SU-DHL-6 (cell line): Measurements from ENCODE around the gene KRT73.

Source experiments
- EZH2phosphoT487 ChIP-seq: fragments of 200-600 bp; sonication (generic), shearing (Covaris generic); conservative IDR thresholded peaks from 2 replicates; pipeline ENCODE4 v1.6.1; 2018; ENCODE audit warnings: mild to moderate bottlenecking, antibody characterized with exemption, low read length, moderate library complexity, mixed read lengths
- TF ChIP-seq, protein P1 (sequence below): fragments of 200-600 bp; sonication (generic); IDR thresholded peaks from one replicate; pipeline ENCODE4 v1.5.1; 2017; ENCODE audit warnings: antibody characterized with exemption, mild to moderate bottlenecking, low read length, moderate library complexity; ENCODE audit not compliant: insufficient read depth, poor library complexity, severe bottlenecking

DNA sequence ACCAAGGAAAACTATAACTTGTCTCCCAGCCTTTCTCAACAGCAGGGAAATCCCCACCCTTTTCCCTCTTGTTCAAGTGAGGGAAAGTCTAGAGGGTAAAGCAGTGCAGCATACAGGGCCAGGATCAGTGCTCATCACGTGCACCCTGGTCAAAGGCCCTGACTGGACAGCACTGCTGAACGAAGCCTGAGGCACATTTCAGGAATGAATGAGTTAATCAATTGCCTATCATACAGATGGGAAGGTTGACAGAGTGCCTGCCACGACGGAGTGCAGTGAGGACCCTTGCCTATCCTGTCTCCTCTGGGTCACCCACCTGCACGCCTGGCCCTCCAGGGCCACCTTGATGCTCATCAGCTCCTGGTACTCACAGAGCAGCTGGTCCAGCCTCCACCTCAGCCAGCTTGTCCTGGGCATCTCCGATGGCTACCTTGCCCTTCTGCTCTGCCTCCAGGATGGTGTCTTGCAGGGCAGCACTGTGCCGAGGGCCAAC, 11.7 kb upstream of the KRT73 start:
- TF ChIP-seq, protein P1, sequence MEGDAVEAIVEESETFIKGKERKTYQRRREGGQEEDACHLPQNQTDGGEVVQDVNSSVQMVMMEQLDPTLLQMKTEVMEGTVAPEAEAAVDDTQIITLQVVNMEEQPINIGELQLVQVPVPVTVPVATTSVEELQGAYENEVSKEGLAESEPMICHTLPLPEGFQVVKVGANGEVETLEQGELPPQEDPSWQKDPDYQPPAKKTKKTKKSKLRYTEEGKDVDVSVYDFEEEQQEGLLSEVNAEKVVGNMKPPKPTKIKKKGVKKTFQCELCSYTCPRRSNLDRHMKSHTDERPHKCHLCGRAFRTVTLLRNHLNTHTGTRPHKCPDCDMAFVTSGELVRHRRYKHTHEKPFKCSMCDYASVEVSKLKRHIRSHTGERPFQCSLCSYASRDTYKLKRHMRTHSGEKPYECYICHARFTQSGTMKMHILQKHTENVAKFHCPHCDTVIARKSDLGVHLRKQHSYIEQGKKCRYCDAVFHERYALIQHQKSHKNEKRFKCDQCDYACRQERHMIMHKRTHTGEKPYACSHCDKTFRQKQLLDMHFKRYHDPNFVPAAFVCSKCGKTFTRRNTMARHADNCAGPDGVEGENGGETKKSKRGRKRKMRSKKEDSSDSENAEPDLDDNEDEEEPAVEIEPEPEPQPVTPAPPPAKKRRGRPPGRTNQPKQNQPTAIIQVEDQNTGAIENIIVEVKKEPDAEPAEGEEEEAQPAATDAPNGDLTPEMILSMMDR = no peak
- TF ChIP-seq EZH2phosphoT487 = no peak
